Measurements from ENCODE around the gene CHGA.

The CHGA gene

DNA sequence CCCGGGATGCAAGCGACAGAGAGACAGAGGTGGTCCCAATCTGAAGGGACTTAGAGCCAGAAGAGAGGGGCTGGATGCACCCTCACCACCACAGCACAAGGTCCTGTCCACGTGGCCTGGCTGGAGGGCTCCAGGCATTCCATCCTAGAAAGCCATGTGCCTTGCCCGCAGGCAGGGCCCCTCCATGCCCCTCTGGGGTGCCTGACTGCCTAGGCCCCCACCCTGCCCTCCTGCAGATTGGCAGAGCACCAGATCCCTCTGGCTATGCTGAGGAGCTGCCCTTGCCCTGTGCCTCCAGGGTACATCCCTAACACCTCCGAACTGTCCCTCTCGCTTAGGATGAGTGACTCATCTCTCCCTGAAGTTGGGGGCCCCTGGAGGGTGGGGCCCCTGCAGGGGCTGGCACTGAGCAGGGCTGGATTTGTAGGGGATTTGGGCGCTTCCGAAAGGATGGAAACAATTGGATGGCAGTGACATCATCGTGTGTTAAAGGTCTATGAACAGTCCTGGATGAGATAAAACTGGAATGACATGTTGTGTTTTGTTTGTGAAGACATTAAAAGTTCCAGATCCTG, 50.9 kb downstream of the CHGA start:
- in situ Hi-C loops (cut with HindIII; ENCODE audit: low sequenced_read_pairs) = no loop called here
- no peak overlapping the region for H3K4me3 ChIP-seq (ENCODE audit: low read depth, low read length)
- TF ChIP-seq, protein P1, sequence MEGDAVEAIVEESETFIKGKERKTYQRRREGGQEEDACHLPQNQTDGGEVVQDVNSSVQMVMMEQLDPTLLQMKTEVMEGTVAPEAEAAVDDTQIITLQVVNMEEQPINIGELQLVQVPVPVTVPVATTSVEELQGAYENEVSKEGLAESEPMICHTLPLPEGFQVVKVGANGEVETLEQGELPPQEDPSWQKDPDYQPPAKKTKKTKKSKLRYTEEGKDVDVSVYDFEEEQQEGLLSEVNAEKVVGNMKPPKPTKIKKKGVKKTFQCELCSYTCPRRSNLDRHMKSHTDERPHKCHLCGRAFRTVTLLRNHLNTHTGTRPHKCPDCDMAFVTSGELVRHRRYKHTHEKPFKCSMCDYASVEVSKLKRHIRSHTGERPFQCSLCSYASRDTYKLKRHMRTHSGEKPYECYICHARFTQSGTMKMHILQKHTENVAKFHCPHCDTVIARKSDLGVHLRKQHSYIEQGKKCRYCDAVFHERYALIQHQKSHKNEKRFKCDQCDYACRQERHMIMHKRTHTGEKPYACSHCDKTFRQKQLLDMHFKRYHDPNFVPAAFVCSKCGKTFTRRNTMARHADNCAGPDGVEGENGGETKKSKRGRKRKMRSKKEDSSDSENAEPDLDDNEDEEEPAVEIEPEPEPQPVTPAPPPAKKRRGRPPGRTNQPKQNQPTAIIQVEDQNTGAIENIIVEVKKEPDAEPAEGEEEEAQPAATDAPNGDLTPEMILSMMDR (IDR thresholded peaks at IDR 0.05; ENCODE audit: low read depth, low read length) = no peak
- DNase-seq (ENCODE audit: low read depth, low spot score) = no peak

DNA sequence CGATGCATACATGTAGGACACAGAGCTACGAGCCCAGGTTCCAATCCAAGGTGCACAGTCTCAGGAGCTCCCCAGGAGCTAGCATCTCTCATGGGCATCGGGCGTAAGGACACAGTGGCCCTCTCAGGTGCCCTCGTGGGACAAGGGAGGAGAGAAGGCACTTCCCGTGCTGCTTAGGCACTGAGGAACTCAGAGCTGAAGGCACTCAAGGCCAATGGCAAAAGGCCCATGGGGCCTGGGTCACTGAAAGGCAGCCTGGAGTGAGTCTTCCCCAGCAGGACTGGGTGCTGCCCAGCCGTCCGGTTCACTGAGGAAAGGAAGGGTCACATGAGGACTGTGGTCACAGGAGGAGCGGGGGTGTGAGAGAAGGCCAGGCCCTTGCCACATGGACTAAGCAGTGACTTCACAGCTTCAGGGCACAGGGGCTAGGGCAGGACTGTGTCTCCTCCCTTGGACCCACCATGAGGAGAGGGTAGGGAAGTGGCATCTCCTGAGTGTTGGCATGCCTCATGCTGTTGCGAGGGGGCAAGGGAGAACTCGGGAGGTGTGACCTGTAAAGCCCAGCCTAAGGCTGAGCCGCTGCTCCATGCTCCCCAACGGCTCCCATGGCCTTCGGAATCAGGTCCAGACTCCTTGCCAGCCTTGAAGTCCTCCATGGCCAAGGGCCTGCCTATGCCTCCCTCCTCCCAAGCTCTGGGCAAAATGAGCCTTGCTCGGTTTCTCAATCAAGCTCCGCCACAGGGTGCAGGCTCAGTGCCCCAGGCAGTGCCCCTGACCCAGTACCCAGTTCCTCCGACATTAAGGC, 51.8 kb downstream of the CHGA start:
- in situ Hi-C loops (cut with HindIII; ENCODE audit: low sequenced_read_pairs) = no loop called here
- DNase-seq (ENCODE audit: low read depth, low spot score) = no peak
- TF ChIP-seq, protein P1 (IDR thresholded peaks at IDR 0.05; ENCODE audit: low read depth, low read length) = no peak
- no peak overlapping the region for H3K4me3 ChIP-seq (ENCODE audit: low read depth, low read length)

DNA sequence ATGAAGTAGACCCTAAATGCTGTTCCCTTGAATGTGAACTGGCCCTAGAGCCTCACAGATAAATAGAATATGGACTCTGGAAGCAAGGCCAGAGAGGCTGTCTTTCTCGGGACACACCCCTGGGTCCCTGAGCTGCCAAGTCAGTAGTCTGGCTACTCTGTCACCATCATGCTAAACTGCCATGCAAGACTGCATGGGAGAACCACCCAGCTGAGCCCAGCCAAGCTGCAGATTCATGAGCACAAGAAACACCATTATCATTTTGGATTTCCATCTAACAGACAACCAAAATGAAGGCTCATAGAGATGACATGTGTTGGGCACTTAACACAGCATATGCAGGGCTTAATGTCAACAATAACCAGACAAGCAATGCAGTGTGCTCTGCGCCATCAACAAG, 53.3 kb downstream of the CHGA start:
- DNase-seq (ENCODE audit: low read depth, low spot score) = no peak
- H3K4me3 ChIP-seq (ENCODE audit: low read depth, low read length) = no peak overlapping the region
- TF ChIP-seq, protein P1 (IDR thresholded peaks at IDR 0.05; ENCODE audit: low read depth, low read length) = no peak
- in situ Hi-C loops (cut with HindIII; ENCODE audit: low sequenced_read_pairs) = no loop called here

DNA sequence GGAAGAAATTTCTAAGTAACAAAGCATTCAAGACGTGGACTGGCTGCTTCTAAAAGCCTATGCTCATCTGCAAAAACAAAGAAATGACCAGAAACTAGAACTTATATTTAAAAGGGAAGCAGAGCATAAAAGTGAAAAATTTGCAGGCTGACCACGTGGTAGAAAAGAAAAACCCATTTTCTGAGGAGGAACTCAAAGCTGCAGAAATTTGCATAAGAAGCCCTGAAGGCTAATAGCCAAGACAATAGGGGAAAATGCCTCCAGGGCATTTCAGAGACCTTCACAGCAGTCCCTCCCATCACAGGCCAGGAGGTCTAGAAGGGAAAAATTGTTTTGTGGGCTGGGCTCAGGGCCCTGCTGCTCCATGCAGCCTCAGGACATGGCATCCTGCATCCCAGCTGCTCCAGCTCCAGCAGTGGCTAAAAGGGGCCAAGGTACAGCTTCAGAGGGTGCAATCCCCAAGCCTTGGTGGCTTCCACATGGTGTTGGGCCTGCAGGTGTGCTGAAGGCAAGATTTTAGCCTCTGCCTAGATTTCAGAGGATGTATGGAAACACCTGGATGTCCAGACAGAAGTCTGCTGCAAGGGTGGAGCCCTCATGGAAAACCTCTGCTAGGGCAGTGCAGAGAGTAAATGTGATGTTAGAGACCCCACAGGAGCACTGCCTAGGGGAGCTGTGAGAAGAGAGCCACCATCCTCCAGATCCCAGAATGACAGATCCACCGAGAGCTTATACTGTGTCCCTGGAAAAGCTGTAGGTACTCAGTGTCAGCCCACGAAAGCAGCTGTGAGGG, 55.5 kb downstream of the CHGA start:
- H3K4me3 ChIP-seq (ENCODE audit: low read depth, low read length) = no peak overlapping the region
- TF ChIP-seq, protein P1 (IDR thresholded peaks at IDR 0.05; ENCODE audit: low read depth, low read length) = no peak
- DNase-seq (ENCODE audit: low read depth, low spot score) = no peak
- in situ Hi-C loops (cut with HindIII; ENCODE audit: low sequenced_read_pairs) = no loop called here

DNA sequence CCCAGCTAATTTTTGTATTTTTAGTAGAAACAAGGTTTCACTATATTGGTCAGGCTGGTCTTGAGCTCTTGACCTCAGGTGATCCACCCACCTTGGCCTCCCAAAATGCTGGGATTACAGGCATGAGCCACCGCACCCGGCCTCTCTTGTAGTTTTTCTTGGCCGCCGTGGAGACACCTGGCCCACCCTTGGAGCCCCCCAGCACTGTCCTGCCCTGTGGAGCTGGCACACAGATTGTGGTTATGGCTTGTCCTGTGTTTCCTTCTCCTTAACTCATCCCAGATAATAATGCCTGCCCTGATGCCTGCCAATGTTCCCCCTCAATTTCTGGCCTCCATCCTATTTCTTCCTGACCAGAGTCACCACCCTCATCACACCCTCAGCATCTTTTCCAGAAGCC, 57.9 kb downstream of the CHGA start:
- TF ChIP-seq, protein P1 (IDR thresholded peaks at IDR 0.05; ENCODE audit: low read depth, low read length) = no peak
- no peak for DNase-seq (ENCODE audit: low read depth, low spot score)
- no peak overlapping the region for H3K4me3 ChIP-seq (ENCODE audit: low read depth, low read length)
- in situ Hi-C loops (cut with HindIII; ENCODE audit: low sequenced_read_pairs) = no loop called here

DNA sequence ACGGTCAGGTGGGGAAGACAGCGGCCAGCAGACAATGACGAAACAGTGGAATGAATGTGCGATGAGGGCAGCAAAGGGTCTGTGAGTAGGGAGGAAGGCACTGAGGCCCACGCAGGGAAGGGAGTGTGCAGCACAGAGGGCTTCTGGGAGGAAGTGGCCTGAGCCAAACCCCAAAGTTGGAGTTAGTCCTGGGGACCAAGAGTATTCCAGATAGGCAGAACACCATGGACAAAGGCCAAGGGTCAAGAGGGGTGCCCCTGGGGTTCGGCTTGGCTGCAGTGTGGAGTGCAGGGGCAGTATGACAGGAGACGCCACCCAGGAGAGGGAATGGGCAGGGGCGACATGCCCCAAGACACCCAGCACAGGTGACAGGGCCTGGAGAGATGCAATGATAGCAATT, 58.8 kb downstream of the CHGA start:
- no peak overlapping the region for H3K4me3 ChIP-seq (ENCODE audit: low read depth, low read length)
- TF ChIP-seq, protein P1 (IDR thresholded peaks at IDR 0.05; ENCODE audit: low read depth, low read length) = no peak
- in situ Hi-C loops (cut with HindIII; ENCODE audit: low sequenced_read_pairs) = no loop called here
- no peak for DNase-seq (ENCODE audit: low read depth, low spot score)
